ENCODE data around the gene UBQLN1. TPM values are rescaled to one million over a fixed set of nuclear protein-coding genes. Genes with fewer than 3 reads are reported as not detected.

The UBQLN1 gene
- total and polyA plus RNA-seq, 9 of the 15 experiments (the other 6 are each of a cell fraction or from before 2014, with no cell fraction given) = 7.5 to 120 (median 52.8) TPM

DNA sequence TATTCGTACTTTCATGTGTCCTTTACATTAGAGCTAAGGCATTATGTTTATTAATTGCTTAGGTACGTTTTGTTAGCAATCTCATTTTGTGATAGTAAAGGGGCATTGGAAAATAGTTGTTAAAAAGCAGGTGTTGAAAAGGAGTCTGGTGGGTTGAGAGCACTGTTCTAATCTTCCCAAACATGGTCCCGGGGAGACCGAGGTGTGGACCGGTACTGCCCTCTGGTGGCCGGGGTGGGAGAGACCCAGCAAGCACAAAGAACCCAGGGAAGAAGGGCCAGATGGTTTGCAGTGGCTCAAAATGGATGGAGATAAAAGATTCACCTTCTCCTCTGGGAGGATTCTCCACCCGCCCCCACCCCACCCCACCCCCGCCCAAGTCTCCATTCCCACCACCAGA, 58.7 kb downstream of the UBQLN1 start (continued):
- TF ChIP-seq, protein P1, sequence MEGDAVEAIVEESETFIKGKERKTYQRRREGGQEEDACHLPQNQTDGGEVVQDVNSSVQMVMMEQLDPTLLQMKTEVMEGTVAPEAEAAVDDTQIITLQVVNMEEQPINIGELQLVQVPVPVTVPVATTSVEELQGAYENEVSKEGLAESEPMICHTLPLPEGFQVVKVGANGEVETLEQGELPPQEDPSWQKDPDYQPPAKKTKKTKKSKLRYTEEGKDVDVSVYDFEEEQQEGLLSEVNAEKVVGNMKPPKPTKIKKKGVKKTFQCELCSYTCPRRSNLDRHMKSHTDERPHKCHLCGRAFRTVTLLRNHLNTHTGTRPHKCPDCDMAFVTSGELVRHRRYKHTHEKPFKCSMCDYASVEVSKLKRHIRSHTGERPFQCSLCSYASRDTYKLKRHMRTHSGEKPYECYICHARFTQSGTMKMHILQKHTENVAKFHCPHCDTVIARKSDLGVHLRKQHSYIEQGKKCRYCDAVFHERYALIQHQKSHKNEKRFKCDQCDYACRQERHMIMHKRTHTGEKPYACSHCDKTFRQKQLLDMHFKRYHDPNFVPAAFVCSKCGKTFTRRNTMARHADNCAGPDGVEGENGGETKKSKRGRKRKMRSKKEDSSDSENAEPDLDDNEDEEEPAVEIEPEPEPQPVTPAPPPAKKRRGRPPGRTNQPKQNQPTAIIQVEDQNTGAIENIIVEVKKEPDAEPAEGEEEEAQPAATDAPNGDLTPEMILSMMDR (IDR thresholded peaks at IDR 0.05 in 2 of 3, conservative IDR thresholded peaks at IDR 0.05 in 1 of 3; ENCODE audit: insufficient read depth in 2 of 3, low read depth in 1 of 3, low read length in 3 of 3) = peak; percentile 70 to 76 (median 72)
- peak; percentile 59 for TF ChIP-seq CTCFL (IDR thresholded peaks at IDR 0.05; ENCODE audit: borderline replicate concordance, insufficient read depth, low read depth, low read length, poor library complexity, severe bottlenecking)
- peak; percentile 64; the same call in 1 of the 2 replicates for TF ChIP-seq SMC3 (conservative IDR thresholded peaks at IDR 0.05; ENCODE audit: insufficient read depth, low read depth, low read length)
- no peak for TF ChIP-seq ZFPM2 (CRISPR knock-in tag; IDR thresholded peaks at IDR 0.05)
- TF ChIP-seq RNF219 (CRISPR knock-in tag; IDR thresholded peaks at IDR 0.05) = no peak
- no peak for TF ChIP-seq NCOA2 (IDR thresholded peaks at IDR 0.05; ENCODE audit: partially characterized antibody in 2 of 2)

All from K562 (cell line).